HG02798 (cell line): ENCODE data around the gene ANO7.
A peak's percentile ranks its signal among the peaks of the same experiment; 100 is the strongest.

Experiments used
- ATAC-seq: cut with Tn5 transposase; IDR thresholded peaks from one replicate; pipeline ENCODE4 v1.9.1; 2021; ENCODE audit warnings: mild to moderate bottlenecking; ENCODE audit not compliant: unreplicated experiment, poor library complexity

The ANO7 gene

DNA sequence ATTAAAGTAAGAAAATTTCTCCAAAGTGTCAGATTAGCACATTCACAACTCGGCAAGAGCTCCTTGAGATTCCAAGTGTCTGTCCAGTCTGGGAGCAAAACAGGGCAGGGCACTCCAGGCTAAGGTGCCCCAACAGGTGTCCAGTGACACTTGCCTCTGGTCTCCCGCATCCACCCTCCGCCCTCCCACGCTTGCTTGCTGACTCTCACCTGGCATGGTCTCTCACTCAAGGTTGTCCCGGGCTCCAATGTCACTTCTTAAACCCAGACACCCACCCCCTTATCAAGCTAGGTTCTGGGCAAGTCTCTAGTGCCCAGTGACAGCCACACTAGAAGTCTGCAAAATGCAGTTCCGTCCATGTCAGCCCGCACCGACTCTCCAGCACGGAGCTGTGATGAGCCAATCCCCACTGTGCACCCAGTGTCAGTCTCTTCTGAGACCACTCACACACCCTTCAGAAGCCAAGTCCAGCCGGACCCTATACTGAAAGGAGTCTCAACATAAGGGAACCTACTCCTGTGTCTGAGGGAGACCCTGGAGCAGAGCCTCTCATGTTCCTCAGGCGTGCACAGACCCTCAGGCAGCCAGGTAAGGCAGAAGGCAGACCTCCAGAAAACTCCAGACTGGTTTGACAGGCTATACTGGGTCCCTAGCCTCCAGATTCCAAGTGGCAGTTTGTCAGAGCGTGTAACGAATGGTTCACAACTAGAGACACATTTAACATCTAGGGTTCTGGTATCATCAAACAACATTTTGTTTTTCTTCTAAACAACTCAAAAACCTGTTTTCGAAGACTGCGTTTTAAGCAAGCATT is 81.4 kb downstream of the ANO7 start:
- ATAC-seq: no peak

DNA sequence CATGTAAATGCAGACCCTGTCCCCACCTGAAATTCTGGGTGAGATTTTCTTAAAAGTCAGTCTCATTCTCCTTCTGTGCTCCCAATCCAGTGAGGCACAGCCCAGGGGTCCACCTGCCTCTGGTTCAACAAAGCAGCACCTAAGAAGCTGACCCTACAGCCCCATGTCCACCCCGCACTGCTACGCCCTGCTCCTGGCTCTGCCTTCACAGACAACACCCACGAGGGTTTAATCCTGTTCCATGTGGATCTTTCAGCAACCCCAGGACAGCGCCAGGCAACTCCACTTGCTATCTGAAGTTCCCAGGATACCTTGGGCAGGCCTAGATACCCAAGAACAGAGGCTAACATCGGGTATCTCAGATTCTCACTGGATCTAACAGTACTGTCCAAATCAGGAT is 82.1 kb downstream of the ANO7 start:
- ATAC-seq: no peak

- ATAC-seq: peak; percentile 58
Measured at GRCh38 chr2:241271706-241272302, 83.3 kb downstream of the ANO7 start.

GRCh38 chr2:241272303-241273209 is 84.1 kb downstream of the ANO7 start:
- peak; percentile 67 for ATAC-seq

- no peak for ATAC-seq
Measured at GRCh38 chr2:241273210-241274020, 84.9 kb downstream of the ANO7 start.

DNA sequence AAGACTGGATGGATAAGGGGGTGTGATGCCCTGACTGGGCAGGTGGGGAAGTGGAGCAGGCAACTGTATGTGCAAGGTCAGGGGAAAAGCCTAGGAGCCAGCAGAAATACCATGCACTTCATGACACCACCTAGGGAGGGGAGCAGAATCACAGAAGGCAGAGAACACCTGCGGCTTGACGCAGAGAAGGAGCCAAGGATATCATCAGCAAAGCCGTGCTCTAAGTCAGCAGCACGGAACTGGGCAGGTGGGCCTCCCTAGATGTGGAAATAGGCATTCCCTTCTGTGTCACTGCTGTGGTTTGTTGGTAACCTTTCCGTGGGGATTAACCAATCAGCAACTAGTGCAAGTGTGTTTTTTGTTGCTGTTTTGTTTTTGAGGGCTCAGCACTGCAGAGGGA is 85.7 kb downstream of the ANO7 start:
- ATAC-seq: no peak
